Measurements from ENCODE around the gene SCN1B.

DNA sequence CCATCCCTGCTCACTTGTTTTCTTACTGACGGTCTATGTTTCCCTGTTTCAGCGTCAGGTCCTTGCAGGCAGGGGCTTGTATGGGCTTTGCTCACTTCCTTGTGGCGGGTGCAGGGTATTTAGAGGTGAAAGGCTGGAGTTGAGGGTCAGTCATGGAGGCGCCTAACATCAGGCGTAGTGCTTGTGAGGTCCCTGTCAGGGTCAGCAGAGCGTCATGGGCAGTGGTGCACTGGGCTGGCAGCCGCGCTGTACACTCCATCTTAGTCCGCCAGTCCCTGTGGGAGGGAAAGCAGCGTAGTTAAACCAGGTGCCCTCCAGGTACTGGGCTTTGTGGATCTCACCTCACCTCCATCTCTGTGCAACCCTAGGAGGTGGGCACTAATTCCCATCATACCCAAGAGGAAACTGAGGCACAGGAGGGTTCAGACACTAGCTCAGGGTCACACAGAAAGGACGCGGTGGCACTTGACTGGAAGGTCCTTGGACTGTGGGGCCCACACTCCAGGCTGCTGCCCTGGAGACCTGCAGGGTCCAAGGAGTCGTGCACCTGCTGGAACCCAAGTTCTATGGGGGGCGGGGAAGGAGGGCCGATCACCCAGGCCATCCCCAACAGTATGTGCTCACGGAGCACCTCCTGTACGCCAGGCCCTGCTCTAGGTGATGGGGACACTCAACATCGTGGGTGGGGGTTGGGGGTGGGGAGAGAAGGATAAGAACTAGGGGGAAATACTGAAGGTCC, 25.6 kb upstream of the SCN1B start:
- TF ChIP-seq EGR1 (IDR thresholded peaks at IDR 0.05) (no peak), CEBPB (IDR thresholded peaks at IDR 0.05) (no peak), TAF1 (IDR thresholded peaks at IDR 0.05; ENCODE audit: low read depth) (no peak), EP300 (IDR thresholded peaks at IDR 0.05; ENCODE audit: borderline replicate concordance) (no peak), RAD21 (IDR thresholded peaks at IDR 0.05; ENCODE audit: low read depth) (no peak), TCF12 (IDR thresholded peaks at IDR 0.05; ENCODE audit: low read depth) (no peak), ZBTB7A (IDR thresholded peaks at IDR 0.05; ENCODE audit: low read depth) (no peak), CREB1 (IDR thresholded peaks at IDR 0.05; ENCODE audit: low read depth) (no peak)
- TF ChIP-seq, protein P1, sequence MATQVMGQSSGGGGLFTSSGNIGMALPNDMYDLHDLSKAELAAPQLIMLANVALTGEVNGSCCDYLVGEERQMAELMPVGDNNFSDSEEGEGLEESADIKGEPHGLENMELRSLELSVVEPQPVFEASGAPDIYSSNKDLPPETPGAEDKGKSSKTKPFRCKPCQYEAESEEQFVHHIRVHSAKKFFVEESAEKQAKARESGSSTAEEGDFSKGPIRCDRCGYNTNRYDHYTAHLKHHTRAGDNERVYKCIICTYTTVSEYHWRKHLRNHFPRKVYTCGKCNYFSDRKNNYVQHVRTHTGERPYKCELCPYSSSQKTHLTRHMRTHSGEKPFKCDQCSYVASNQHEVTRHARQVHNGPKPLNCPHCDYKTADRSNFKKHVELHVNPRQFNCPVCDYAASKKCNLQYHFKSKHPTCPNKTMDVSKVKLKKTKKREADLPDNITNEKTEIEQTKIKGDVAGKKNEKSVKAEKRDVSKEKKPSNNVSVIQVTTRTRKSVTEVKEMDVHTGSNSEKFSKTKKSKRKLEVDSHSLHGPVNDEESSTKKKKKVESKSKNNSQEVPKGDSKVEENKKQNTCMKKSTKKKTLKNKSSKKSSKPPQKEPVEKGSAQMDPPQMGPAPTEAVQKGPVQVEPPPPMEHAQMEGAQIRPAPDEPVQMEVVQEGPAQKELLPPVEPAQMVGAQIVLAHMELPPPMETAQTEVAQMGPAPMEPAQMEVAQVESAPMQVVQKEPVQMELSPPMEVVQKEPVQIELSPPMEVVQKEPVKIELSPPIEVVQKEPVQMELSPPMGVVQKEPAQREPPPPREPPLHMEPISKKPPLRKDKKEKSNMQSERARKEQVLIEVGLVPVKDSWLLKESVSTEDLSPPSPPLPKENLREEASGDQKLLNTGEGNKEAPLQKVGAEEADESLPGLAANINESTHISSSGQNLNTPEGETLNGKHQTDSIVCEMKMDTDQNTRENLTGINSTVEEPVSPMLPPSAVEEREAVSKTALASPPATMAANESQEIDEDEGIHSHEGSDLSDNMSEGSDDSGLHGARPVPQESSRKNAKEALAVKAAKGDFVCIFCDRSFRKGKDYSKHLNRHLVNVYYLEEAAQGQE (IDR thresholded peaks at IDR 0.05; ENCODE audit: low read depth), result no peak

All from Ishikawa (cell line).